Activated T-helper 17 cell treated with anti-CD3 and anti-CD28 coated beads, Interleukin-2, amount 50 U/mL, for 72 hours (primary cell): ENCODE data around the gene STPG3. TPM values are rescaled to one million over a fixed set of nuclear protein-coding genes. Genes with fewer than 3 reads are reported as not detected.
A peak's percentile ranks its signal among the peaks of the same experiment; 100 is the strongest.

Experiments used
- ATAC-seq: fragments of 150-1000 bp; cut with Tn5 transposase; replicated peaks from 2 replicates; pipeline ENCODE4 v1.10.0; 2021; ENCODE audit warnings: mild to moderate bottlenecking, moderate library complexity
- H3K27ac Mint-ChIP-seq: one replicate; pipeline ENCODE4 v1.8.0; 2022; ENCODE audit warnings: mixed read lengths
- H3K27me3 Mint-ChIP-seq: one replicate; pipeline ENCODE4 v1.8.0; 2022; ENCODE audit warnings: mixed read lengths
- H3K36me3 Mint-ChIP-seq: one replicate; pipeline ENCODE4 v1.8.0; 2022; ENCODE audit warnings: low read depth, mild to moderate bottlenecking, mixed read lengths
- H3K4me1 Mint-ChIP-seq: one replicate; pipeline ENCODE4 v1.8.0; 2022; ENCODE audit warnings: mixed read lengths
- H3K4me3 Mint-ChIP-seq: one replicate; pipeline ENCODE4 v1.8.0; 2022; ENCODE audit warnings: mild to moderate bottlenecking, mixed read lengths
- H3K9me3 Mint-ChIP-seq: one replicate; pipeline ENCODE4 v1.8.0; 2022; ENCODE audit warnings: mixed read lengths
- total RNA-seq, 2 donors: library from RNA; stranded (reverse); gene quantifications; one replicate each; pipeline ENCODE4 v1.2.3, GENCODE V29; 2022

The STPG3 gene
- total RNA-seq, 2 donors from 2014 or later, result not detected

- Mint-ChIP-seq H3K9me3 (no peaks in the 10 kb centered on the region), H3K27ac (no peak overlapping the region), H3K36me3 (no peaks in the 10 kb centered on the region)
Measured at GRCh38 chr9:137218212-137218753, 32.8 kb upstream of the STPG3 start.

GRCh38 chr9:137218754-137219271 lies 32.3 kb upstream of the STPG3 start:
- H3K27ac Mint-ChIP-seq, result no peak overlapping the region
- H3K4me3 Mint-ChIP-seq, result no peak overlapping the region
- no peaks in the 10 kb centered on the region for H3K27me3 Mint-ChIP-seq
- ATAC-seq, result no peak
- no peaks in the 10 kb centered on the region for H3K4me1 Mint-ChIP-seq
- no peaks in the 10 kb centered on the region for H3K9me3 Mint-ChIP-seq
- H3K36me3 Mint-ChIP-seq, result no peaks in the 10 kb centered on the region

More at GRCh38 chr9:137218212-137218753, 32.8 kb upstream of the STPG3 start:
- Mint-ChIP-seq H3K4me1 (no peaks in the 10 kb centered on the region), H3K27me3 (no peaks in the 10 kb centered on the region), H3K4me3 (no peak overlapping the region)
- ATAC-seq, result no peak

GRCh38 chr9:137219757-137220316 lies 31.2 kb upstream of the STPG3 start:
- H3K9me3 Mint-ChIP-seq, result no peaks in the 10 kb centered on the region
- no peaks in the 10 kb centered on the region for H3K36me3 Mint-ChIP-seq
- H3K4me3 Mint-ChIP-seq, result no peak overlapping the region
- H3K27me3 Mint-ChIP-seq, result no peaks in the 10 kb centered on the region
- no peak overlapping the region for H3K27ac Mint-ChIP-seq
- no peaks in the 10 kb centered on the region for H3K4me1 Mint-ChIP-seq
- ATAC-seq, result no peak

GRCh38 chr9:137220317-137221094 lies 30.6 kb upstream of the STPG3 start:
- Mint-ChIP-seq H3K9me3 (no peaks in the 10 kb centered on the region), H3K36me3 (no peaks in the 10 kb centered on the region), H3K4me3 (peak overlapping the region; percentile 21), H3K27me3 (no peaks in the 10 kb centered on the region), H3K4me1 (no peaks in the 10 kb centered on the region), H3K27ac (no peak overlapping the region)
- no peak for ATAC-seq

- Mint-ChIP-seq H3K4me3 (peak overlapping the region; percentile 21), H3K9me3 (no peaks in the 10 kb centered on the region), H3K36me3 (no peaks in the 10 kb centered on the region), H3K4me1 (no peaks in the 10 kb centered on the region), H3K27ac (no peak overlapping the region), H3K27me3 (no peaks in the 10 kb centered on the region)
- ATAC-seq, result no peak
Measured at GRCh38 chr9:137221095-137221505, 30.0 kb upstream of the STPG3 start.

GRCh38 chr9:137221506-137222111 lies 29.5 kb upstream of the STPG3 start:
- Mint-ChIP-seq H3K36me3 (no peaks in the 10 kb centered on the region), H3K4me3 (no peak overlapping the region), H3K9me3 (no peaks in the 10 kb centered on the region), H3K27me3 (no peaks in the 10 kb centered on the region), H3K27ac (no peak overlapping the region), H3K4me1 (no peaks in the 10 kb centered on the region)
- ATAC-seq, result no peak

- peaks cover under 1% of the 10 kb centered on the region for H3K27me3 Mint-ChIP-seq
- peaks cover 1% of the 10 kb centered on the region for H3K4me1 Mint-ChIP-seq
- H3K36me3 Mint-ChIP-seq, result no peaks in the 10 kb centered on the region
- no peaks in the 10 kb centered on the region for H3K9me3 Mint-ChIP-seq
- no peak for ATAC-seq
- H3K27ac Mint-ChIP-seq, result peak within 1 kb of the TSS; percentile 36
- peak within 1 kb of the TSS; percentile 71 for H3K4me3 Mint-ChIP-seq
Measured at GRCh38 chr9:137222190-137223077, 28.7 kb upstream of the STPG3 start, which contains the start of gene RNF208. TSS of gene RNF208 (minus strand) at chr9:137222240. CDS start at chr9:137221212, 1,028 bp downstream.

GRCh38 chr9:137223078-137223970 lies 27.8 kb upstream of the STPG3 start:
- H3K4me3 Mint-ChIP-seq, result peak overlapping the region; percentile 71
- no peaks in the 10 kb centered on the region for H3K36me3 Mint-ChIP-seq
- ATAC-seq, result peak; percentile 90
- H3K4me1 Mint-ChIP-seq, result peaks cover 5% of the 10 kb centered on the region
- H3K9me3 Mint-ChIP-seq, result no peaks in the 10 kb centered on the region
- peak overlapping the region; percentile 36 for H3K27ac Mint-ChIP-seq
- H3K27me3 Mint-ChIP-seq, result peaks cover 3% of the 10 kb centered on the region

GRCh38 chr9:137224830-137225694 lies 26.0 kb upstream of the STPG3 start, which contains the start of gene CYSRT1:
TSS of gene CYSRT1 (plus strand) at chr9:137225174. CDS start at chr9:137225622, 448 bp downstream.
- H3K9me3 Mint-ChIP-seq, result no peaks in the 10 kb centered on the region
- peaks cover 5% of the 10 kb centered on the region for H3K4me1 Mint-ChIP-seq
- peaks cover 3% of the 10 kb centered on the region for H3K27me3 Mint-ChIP-seq
- no peak for ATAC-seq
- peak within 1 kb of the TSS; percentile 71 for H3K4me3 Mint-ChIP-seq
- H3K36me3 Mint-ChIP-seq, result no peaks in the 10 kb centered on the region
- no peak within 1 kb of the TSS for H3K27ac Mint-ChIP-seq

- no peaks in the 10 kb centered on the region for H3K36me3 Mint-ChIP-seq
- peaks cover 3% of the 10 kb centered on the region for H3K27me3 Mint-ChIP-seq
- no peak overlapping the region for H3K27ac Mint-ChIP-seq
- H3K4me1 Mint-ChIP-seq, result peaks cover 5% of the 10 kb centered on the region
- H3K4me3 Mint-ChIP-seq, result no peak overlapping the region
- H3K9me3 Mint-ChIP-seq, result no peaks in the 10 kb centered on the region
- ATAC-seq, result no peak
Measured at GRCh38 chr9:137225699-137226331, 25.3 kb upstream of the STPG3 start.

GRCh38 chr9:137226338-137227053 lies 24.6 kb upstream of the STPG3 start:
- no peak for ATAC-seq
- Mint-ChIP-seq H3K4me3 (no peak overlapping the region), H3K4me1 (peaks cover 5% of the 10 kb centered on the region), H3K9me3 (no peaks in the 10 kb centered on the region), H3K36me3 (no peaks in the 10 kb centered on the region), H3K27ac (no peak overlapping the region), H3K27me3 (peaks cover 3% of the 10 kb centered on the region)
